HG03139 (cell line): ENCODE measurements around the gene NLGN1.

Experiments
- ATAC-seq: cut with Tn5 transposase; IDR thresholded peaks from one replicate; pipeline ENCODE4 v1.9.1; 2021; ENCODE audit not compliant: unreplicated experiment

NLGN1 gene

DNA sequence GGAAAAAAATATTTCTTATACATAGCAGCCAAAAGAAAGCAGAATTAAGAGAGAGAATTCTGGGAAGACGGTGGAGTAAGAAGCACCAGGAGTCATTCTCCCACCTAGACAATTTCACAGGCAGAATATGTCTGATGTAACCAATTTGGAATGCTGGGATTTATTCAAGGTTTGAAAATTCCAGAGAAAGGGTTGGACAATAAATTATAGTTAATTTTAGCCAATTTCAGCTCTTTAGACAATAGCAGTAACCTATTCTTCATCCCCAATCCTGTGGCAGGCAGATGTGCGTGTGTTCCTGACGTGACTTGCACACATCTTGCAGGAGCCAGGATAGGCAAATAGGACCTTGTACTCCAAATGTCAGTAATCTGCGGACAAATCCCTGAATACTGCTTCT, 920.6 kb downstream of the NLGN1 start:
- no peak for ATAC-seq

DNA sequence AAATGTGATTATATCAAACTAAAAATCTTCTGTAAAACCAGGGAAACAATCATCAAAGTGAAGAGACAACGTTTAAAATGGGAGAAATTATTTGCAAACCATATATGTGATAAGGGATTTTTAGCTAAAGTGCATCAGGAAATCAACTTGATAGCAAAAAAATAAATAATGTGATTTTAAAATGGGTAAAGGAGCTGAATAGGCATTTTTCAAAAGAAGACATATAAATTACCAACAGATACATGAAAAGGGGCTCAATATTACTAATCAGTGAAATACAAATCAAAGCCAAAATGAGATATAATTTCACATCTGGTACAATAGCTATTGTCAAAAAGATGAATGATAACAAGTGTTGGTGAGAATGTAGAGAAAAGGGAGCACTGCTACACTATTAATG, 924.0 kb downstream of the NLGN1 start:
- no peak for ATAC-seq

DNA sequence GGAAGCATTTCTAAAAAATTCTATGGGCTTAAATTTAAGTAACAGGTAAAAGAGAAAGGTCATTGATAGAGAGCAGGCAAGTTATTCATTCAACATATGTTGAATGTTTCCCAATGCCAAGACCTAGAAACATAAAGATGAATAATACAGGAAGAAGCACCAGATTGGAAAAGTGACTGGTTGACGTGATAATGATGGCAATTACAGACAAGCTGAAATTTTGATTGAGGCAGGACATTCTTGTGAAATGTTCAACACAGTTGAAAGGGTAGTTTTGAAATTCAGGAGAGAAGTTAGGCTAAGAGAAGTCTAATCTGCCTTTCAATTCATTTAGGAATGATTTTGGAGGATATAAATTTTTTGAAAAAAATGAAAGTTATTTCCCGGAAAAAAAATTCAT, 925.2 kb downstream of the NLGN1 start:
- ATAC-seq: no peak

DNA sequence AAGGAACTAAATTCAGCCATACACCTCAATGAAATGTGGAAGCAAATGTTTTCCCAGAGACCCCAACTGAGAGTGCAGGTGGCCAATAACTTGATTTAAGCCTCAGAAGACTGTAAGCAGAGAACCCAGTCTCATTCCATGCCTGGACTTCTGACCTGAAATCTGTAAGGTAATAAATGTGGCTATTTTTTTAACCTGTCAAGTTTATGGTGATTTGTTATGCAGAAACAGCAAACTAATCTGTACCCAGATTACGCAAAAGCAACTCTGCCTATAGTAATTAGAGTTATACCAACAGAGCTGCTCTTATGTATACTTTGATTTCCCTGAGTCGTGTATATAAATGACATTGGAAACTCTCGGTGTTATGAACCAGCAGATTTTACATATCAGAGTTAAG, 927.6 kb downstream of the NLGN1 start:
- ATAC-seq: no peak

DNA sequence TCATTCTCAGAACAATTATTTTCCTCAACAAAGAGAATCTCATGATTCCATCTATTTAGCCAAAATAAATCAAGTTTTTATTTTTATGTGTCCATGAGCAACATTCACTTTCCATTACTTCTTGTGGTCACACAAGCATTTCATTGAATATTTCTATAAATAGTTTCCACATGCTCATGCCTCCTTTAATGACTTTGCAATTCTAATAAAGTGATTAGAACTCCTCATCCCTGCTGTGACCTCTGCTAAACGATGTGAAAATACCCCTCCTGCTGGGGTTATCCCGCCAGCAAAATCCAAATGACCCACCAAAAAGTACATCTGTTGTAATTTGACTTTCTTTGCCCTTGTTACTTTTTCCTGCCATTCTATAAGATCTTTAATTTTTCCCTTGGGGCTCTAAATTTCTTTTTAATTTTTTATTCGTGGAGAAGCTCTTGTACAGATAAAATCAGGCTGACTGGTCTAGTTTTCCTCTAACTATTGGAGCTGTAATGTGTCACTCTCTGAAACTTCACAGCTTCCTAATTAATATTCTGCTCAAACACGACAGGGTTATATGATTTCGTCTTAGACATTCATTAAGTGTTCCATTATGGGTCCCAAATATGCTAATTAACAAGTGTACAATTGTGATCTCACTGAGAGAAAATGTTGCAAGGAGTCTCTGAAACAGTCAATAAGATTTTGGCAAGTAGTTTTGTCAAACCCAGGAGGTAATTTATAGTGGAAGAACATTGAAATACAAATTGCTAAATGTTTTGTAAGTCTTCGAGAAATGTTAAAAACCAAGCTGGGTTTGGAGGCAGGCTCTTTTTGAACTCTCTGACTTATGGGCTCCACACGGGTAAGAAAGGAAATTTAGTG, 928.5 kb downstream of the NLGN1 start:
- no peak for ATAC-seq

DNA sequence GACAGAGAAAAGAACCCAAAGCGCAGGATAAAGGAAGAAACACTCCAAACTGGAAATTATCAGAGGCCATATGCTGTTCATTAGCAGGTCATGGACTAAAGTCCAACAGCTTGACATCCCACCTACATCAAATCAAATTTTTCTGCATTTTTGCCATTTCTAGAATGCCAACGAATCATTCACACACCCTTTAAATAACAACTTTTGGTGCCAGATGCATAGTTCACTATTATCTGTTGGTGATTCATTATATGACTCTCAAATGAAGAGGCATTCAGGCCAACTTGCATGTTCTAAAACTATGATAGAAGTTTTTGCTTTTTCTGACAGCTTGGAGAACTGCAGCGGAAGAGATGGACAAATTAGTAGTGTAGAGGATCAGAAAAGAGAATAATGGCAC, 931.8 kb downstream of the NLGN1 start:
- no peak for ATAC-seq

DNA sequence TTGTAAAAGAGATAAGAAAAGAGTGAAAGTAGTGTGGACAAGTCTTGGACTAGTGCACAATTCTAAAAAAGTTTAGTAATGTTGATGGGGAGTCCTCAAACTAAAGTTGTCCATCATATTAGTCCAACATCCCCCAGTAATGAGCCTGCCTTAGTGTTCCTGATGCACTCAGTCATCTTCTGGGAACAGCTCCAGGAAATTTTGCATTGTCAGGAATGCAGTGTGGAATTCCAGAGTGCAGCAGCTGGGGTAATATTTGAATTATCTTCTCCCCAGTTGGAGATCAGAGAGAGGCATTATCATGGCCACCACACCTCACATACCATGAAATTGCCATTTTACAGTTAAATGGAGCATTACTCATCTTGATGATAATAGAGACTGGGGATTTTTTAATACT, 932.8 kb downstream of the NLGN1 start:
- ATAC-seq: no peak

DNA sequence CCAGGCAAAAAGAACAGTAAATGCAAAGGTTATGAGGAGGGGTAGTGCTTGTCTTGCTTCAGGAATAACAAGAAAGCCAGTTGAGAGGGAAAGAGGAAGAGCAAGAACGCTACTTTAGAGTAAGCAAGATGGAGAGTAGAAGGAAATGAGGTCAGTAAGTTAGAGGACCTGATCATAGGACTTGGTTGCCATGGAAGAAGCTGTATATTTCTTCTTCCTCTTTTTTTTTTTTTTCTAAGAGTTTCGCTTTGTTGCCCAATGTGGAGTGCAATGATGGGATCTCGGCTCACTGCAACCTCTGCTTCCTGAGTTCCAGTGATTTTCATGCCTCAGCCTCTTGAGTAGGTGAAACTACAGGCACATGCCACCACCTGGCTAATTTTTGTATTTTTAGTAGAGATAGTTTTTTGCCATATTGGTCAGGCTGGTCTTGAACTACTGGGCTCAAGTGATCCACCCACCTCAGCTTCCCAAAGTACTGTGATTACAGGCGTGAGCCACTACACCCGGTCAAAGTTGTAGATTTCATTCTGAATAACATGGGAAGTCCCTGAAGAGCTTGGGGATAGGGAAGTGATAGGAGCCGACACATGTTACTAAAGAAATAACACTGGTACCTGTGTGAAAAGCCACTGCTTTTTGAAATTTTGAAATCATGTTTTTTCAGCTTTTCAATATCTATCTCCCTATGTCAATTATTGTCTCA, 933.7 kb downstream of the NLGN1 start:
- ATAC-seq: no peak

DNA sequence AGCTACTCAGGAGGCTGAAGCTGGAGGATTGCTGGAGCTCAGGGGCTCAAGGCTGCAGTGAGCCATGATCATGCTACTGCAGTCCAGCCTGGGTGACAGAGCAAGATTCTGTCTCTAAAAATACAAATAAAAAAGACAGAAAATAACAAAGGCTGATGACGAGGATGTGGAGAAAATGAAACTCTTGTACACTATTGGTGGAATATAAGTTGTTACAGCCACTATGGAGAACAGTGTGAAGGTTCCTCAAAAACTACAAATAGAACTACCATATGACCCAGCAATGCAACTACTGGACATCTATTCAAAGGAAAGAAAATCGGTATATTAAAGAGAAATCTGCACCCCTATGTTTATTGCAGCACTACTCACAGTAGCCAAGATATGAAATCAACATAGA, 934.8 kb downstream of the NLGN1 start:
- no peak for ATAC-seq

DNA sequence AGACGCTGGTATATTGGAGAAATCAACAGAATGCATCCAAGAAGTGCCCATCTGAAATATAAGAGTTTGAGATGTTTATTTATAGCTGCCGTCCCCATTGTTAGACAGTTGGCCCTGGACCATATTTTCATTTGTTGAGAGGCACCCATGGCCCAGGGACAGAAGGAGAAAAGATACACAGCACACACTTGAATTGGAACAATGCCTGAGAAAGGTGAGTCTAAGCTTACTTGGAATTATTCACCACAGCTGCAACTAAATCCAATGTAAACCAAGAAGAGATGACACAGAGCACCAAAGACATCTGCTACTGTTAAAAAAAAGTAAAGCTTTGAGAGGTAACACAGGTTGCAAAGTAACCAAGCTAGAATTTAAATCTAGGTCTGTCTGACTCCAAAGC, 936.1 kb downstream of the NLGN1 start:
- no peak for ATAC-seq

DNA sequence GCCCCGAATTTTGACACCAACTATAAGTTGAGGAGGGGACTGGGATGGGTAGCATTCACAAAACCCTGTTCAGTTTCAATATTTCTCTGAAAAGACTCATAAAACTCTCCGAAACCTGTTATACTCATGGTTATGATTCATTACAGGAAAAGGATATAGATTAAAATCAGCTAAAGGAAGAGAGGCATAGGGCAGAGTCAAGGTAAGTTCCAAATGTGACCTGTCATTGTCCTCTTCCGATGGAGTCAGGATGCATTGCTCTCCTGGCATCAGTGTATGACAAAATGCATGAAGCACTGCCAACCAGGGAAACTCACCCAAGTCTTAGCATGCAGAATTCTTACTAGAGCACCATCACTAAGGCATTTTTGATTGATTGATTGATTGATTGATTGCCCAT, 936.6 kb downstream of the NLGN1 start:
- no peak for ATAC-seq

DNA sequence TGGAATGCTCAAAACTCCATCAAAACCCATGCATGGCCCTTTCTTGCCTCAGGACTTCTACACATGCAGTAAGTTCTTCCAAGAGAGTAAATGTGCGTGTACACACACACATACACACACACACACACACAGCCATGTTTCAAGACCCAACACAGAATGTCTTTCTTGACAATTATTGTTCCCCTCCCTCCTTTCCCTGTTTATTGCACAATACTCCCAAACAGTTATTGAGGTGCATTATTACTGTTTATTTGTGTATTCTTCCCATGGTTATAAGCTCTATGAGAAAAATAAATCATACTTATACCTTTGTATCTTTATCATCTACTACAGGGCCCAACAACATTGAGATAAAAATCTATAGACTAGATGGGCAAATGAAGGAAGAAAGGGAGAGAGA, 937.8 kb downstream of the NLGN1 start:
- ATAC-seq: no peak

DNA sequence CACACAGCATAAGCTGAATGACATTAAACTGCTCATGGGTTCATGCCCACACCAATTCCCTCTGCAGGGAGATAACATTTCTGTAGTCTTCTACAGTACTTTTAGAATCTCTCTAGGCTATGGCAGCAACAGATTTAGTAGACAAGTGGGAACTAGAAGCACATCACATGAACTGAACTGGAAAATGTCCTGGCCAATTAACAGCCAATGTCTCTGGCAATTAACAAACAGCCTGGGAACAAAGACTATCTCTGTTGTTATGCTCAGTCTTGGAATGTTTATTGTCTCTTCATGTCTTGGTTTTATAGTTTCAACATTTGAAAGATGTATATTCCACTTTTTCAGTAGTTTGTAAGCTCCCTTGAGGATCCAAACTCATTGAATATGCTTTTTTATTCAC, 938.4 kb downstream of the NLGN1 start:
- no peak for ATAC-seq
